Mesenchymal stem cell (in vitro differentiated cells and primary cell): ENCODE data around the gene TBCD.

Experiments used
- DNase-seq: peaks from one replicate; pipeline ENCODE4 v3.0.0-alpha.2; 2013
- H2AFZ ChIP-seq: one replicate; pipeline ENCODE4 v1.6.1; 2013; ENCODE audit warnings: low read depth, mild to moderate bottlenecking, control low read depth, inconsistent platforms, low read length, moderate library complexity
- H2AK5ac ChIP-seq: 2 replicates; pipeline ENCODE4 v1.6.1; 2013; ENCODE audit warnings: low read length, moderate library complexity, mild to moderate bottlenecking, inconsistent platforms; ENCODE audit not compliant: severe bottlenecking
- H2BK120ac ChIP-seq: one replicate; pipeline ENCODE4 v1.6.1; 2013; ENCODE audit warnings: low read depth, mild to moderate bottlenecking, inconsistent platforms, low read length, moderate library complexity
- H2BK12ac ChIP-seq, 2 experiments: one replicate each; pipeline ENCODE4 v1.6.1; 2013; ENCODE audit warnings: inconsistent platforms in 2 of 2, low read length in 2 of 2, mild to moderate bottlenecking in 2 of 2, moderate library complexity in 2 of 2, control low read depth in 1 of 2
- H2BK15ac ChIP-seq: one replicate; pipeline ENCODE4 v1.6.1; 2013; ENCODE audit warnings: mild to moderate bottlenecking, low read depth, inconsistent platforms; ENCODE audit not compliant: poor library complexity, severe bottlenecking
- H2BK5ac ChIP-seq: 2 replicates; pipeline ENCODE4 v1.6.1; 2013; ENCODE audit warnings: low read depth, mild to moderate bottlenecking, low read length, control low read depth, inconsistent platforms; ENCODE audit not compliant: poor library complexity, severe bottlenecking
- H3K14ac ChIP-seq, 2 experiments: one replicate each; pipeline ENCODE4 v1.6.1; 2013; ENCODE audit warnings: inconsistent platforms in 2 of 2, low read length in 2 of 2, control low read depth in 1 of 2, mild to moderate bottlenecking in 1 of 2, moderate library complexity in 1 of 2
- H3K18ac ChIP-seq, 2 experiments: one replicate each; pipeline ENCODE4 v1.6.1; 2013; ENCODE audit warnings: inconsistent platforms in 2 of 2, low read length in 2 of 2, control low read depth in 1 of 2, low read depth in 1 of 2, mild to moderate bottlenecking in 1 of 2
- H3K23ac ChIP-seq, 2 experiments: one replicate each; pipeline ENCODE4 v1.6.1; 2013; ENCODE audit warnings: inconsistent platforms in 2 of 2, low read length in 2 of 2, mild to moderate bottlenecking in 2 of 2, moderate library complexity in 2 of 2, control low read depth in 1 of 2
- H3K27ac ChIP-seq: 2 replicates; pipeline ENCODE4 v1.5.1; 2013; ENCODE audit warnings: mild to moderate bottlenecking, moderate library complexity, low read length, control low read depth, inconsistent platforms; ENCODE audit not compliant: poor library complexity, severe bottlenecking
- H3K27me3 ChIP-seq, 2 experiments: 2 replicates each; pipeline versions ENCODE4 v1.6.1 to v1.7.0; 2013; ENCODE audit warnings: low read length in 2 of 2, mild to moderate bottlenecking in 2 of 2, moderate library complexity in 2 of 2, control low read depth in 1 of 2, inconsistent platforms in 1 of 2; ENCODE audit not compliant: control insufficient read depth in 1 of 2, insufficient read depth in 1 of 2
- H3K36me3 ChIP-seq, 2 experiments: 2 replicates each; pipeline versions ENCODE4 v1.6.1 to v1.7.0; 2013; ENCODE audit warnings: low read length in 2 of 2, control low read depth in 1 of 2, inconsistent platforms in 1 of 2, low read depth in 1 of 2, mild to moderate bottlenecking in 1 of 2; ENCODE audit not compliant: insufficient read depth in 2 of 2, control insufficient read depth in 1 of 2
- H3K4ac ChIP-seq, 2 experiments: one replicate each; pipeline ENCODE4 v1.6.1; 2013; ENCODE audit warnings: inconsistent platforms in 2 of 2, low read length in 2 of 2, mild to moderate bottlenecking in 2 of 2, moderate library complexity in 2 of 2, control low read depth in 1 of 2, low read depth in 1 of 2
- H3K4me1 ChIP-seq: 2 replicates; pipeline ENCODE4 v1.6.1; 2013; ENCODE audit warnings: low read depth, low read length, control low read depth; ENCODE audit not compliant: control insufficient read depth, insufficient read depth
- H3K4me2 ChIP-seq: 2 replicates; pipeline ENCODE4 v1.6.1; 2013; ENCODE audit warnings: low read length, mild to moderate bottlenecking, inconsistent platforms; ENCODE audit not compliant: poor library complexity, severe bottlenecking
- H3K4me3 ChIP-seq, 2 experiments: 2 replicates each; pipeline versions ENCODE4 v1.5.1 to v1.7.0; 2013; ENCODE audit warnings: low read length in 2 of 2, mild to moderate bottlenecking in 2 of 2, control low read depth in 1 of 2, low read depth in 1 of 2; ENCODE audit not compliant: insufficient read depth in 1 of 2
- H3K79me1 ChIP-seq: replicated peaks from 2 replicates; pipeline ENCODE4 v1.6.1; 2013; ENCODE audit warnings: mild to moderate bottlenecking, control low read depth, low read length, inconsistent platforms; ENCODE audit not compliant: poor library complexity, severe bottlenecking
- H3K9ac ChIP-seq: 2 replicates; pipeline ENCODE4 v1.7.0; 2013; ENCODE audit warnings: mild to moderate bottlenecking, low read length, moderate library complexity
- H3K9me3 ChIP-seq: 2 replicates; pipeline ENCODE4 v1.7.0; 2013; ENCODE audit warnings: mild to moderate bottlenecking, low read length; ENCODE audit not compliant: control insufficient read depth
- H4K8ac ChIP-seq: one replicate; pipeline ENCODE4 v1.6.1; 2013; ENCODE audit warnings: inconsistent platforms, mild to moderate bottlenecking, low read length, moderate library complexity
- H4K91ac ChIP-seq: one replicate; pipeline ENCODE4 v1.6.1; 2013; ENCODE audit warnings: mild to moderate bottlenecking, low read length, inconsistent platforms
- WGBS: methylation state at CpG from one replicate; pipeline ENCODE4 v1.1.7; 2013; ENCODE audit warnings: mixed read lengths; 5-methylcytosine and 5-hydroxymethylcytosine counted together

Gene TBCD

DNA sequence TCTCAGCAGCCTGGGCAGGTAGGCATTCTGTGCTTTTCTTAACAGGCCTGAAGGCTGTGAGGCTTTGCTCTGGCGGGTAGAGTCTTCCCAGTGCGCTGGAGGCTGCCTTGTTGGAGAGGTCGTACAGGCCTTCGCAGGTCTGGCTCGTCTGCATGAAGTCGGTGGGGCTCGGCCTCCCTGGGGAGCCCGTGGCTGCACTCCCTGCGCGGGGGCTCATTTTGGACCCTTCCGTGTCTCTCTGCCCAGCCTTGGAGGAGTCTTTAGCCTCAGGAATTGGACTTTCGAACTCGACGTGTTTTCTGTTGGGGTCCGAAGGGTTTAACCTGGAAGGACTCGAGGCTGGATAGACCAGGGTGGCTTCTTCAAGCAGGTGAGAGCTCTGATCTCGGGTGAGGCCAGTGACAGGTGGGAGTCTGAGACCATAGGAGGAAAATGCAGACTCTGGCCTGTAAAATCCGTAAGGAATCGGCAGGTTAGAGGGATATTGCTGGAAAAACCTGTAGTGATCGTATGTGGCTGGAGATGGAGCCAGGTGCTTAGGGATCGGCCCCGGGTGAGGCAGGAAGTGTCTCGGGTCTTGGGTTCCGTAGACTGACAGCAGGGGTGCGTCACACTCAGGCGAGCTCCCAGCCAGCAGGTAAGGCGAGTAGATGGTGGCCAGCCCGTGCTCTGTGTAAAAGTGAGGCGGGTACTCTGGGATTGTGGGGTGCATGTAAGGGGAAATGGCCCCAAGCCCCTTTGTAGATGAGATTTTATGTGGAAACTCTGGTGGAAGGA lies 79.4 kb downstream of the TBCD start:
- Histone ChIP-seq H2BK5ac (no peak overlapping the region), H3K4ac (no peak overlapping the region), H2AK5ac (no peak overlapping the region), H2AFZ (no peak overlapping the region), H3K14ac (no peak overlapping the region), H2BK12ac (no peak overlapping the region), H3K36me3 (peaks cover 17 to 48% of the 10 kb centered on the region in 2 experiments), H3K27me3 (no peaks in the 10 kb centered on the region), H3K27ac (no peak overlapping the region), H3K9ac (no peak overlapping the region), H3K79me1 (peaks cover 31% of the 10 kb centered on the region), H3K4me3 (no peak overlapping the region), H3K18ac (no peak overlapping the region), H4K8ac (no peak overlapping the region), H3K4me1 (peaks cover 5% of the 10 kb centered on the region), H3K9me3 (no peaks in the 10 kb centered on the region), H2BK120ac (no peak overlapping the region), H2BK15ac (no peak overlapping the region), H3K4me2 (no peak overlapping the region), H3K23ac (no peak overlapping the region), H4K91ac (no peak overlapping the region)
- WGBS, result 96% methylated on average over 29 of the region's 29 CpGs
- DNase-seq, result no peak

DNA sequence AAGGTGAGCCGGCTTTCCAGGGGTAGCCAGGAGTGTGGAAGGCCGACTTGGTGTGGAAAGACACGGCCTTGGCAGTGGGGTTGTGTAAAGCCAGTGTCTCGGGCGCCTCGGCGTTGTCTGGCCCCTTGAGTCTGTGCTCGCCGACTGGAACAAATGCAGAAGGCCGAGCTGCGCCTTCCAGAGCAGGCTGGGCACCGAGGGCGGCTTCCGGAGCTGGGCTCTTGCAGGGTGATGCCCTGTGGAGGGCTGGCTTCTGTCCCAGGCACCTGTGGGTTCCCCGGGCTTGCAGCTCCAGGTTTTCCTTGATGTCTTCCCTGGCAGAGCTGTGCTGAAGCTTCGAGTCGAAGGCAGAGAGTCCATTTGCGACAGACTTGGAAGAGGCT lies 79.9 kb downstream of the TBCD start:
- H2BK5ac ChIP-seq, result no peak overlapping the region
- H3K4me2 ChIP-seq, result no peak overlapping the region
- peaks cover 17 to 48% of the 10 kb centered on the region in 2 experiments for H3K36me3 ChIP-seq
- H3K27me3 ChIP-seq, result no peaks in the 10 kb centered on the region
- peaks cover 31% of the 10 kb centered on the region for H3K79me1 ChIP-seq
- no peak for DNase-seq
- 98% methylated on average over 18 of the region's 18 CpGs for WGBS
- H3K4ac ChIP-seq, result no peak overlapping the region
- peaks cover 5% of the 10 kb centered on the region for H3K4me1 ChIP-seq
- H2BK15ac ChIP-seq, result no peak overlapping the region
- H4K8ac ChIP-seq, result no peak overlapping the region
- no peak overlapping the region for H2AFZ ChIP-seq
- H2BK12ac ChIP-seq, result no peak overlapping the region
- H3K9ac ChIP-seq, result no peak overlapping the region
- H3K9me3 ChIP-seq, result no peaks in the 10 kb centered on the region
- H3K14ac ChIP-seq, result no peak overlapping the region
- H2AK5ac ChIP-seq, result no peak overlapping the region
- no peak overlapping the region for H2BK120ac ChIP-seq
- H3K18ac ChIP-seq, result no peak overlapping the region
- H4K91ac ChIP-seq, result no peak overlapping the region
- no peak overlapping the region for H3K4me3 ChIP-seq
- H3K23ac ChIP-seq, result no peak overlapping the region
- no peak overlapping the region for H3K27ac ChIP-seq

DNA sequence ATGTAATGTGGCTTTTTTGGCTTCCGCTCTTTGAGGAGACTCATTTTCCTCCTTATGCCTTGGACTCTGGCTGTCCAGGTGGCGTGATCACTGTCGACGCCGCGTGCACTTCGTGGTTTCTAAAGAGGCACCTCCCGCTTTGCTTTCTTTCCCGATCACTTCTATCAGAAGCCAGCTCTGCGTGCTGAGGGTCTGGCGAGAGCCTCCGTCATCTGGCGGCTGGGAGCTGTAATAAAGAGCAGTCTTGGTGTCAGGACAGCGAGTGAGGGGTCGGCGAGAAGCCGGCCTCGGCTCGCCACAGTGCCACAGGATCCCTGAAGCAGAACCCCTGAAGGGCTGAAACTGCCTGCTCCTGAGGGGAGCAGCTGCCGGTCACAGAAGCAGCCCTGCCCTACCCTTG lies 80.5 kb downstream of the TBCD start:
- Histone ChIP-seq H4K91ac (no peak overlapping the region), H3K79me1 (peaks cover 30% of the 10 kb centered on the region), H2BK120ac (no peak overlapping the region), H3K4me1 (peaks cover 5% of the 10 kb centered on the region), H3K4me3 (no peak overlapping the region), H4K8ac (no peak overlapping the region), H3K23ac (no peak overlapping the region), H2BK15ac (no peak overlapping the region), H3K9ac (no peak overlapping the region), H2AK5ac (no peak overlapping the region), H2BK12ac (no peak overlapping the region), H3K14ac (peak overlapping the region in 1 of 2 experiments; percentile 56), H3K4me2 (no peak overlapping the region), H2AFZ (no peak overlapping the region), H3K18ac (no peak overlapping the region), H3K36me3 (peaks cover 14 to 46% of the 10 kb centered on the region in 2 experiments), H3K27ac (no peak overlapping the region), H3K4ac (no peak overlapping the region), H3K27me3 (no peaks in the 10 kb centered on the region), H2BK5ac (no peak overlapping the region), H3K9me3 (no peaks in the 10 kb centered on the region)
- DNase-seq, result no peak
- WGBS, result 93% methylated on average over 20 of the region's 20 CpGs

DNA sequence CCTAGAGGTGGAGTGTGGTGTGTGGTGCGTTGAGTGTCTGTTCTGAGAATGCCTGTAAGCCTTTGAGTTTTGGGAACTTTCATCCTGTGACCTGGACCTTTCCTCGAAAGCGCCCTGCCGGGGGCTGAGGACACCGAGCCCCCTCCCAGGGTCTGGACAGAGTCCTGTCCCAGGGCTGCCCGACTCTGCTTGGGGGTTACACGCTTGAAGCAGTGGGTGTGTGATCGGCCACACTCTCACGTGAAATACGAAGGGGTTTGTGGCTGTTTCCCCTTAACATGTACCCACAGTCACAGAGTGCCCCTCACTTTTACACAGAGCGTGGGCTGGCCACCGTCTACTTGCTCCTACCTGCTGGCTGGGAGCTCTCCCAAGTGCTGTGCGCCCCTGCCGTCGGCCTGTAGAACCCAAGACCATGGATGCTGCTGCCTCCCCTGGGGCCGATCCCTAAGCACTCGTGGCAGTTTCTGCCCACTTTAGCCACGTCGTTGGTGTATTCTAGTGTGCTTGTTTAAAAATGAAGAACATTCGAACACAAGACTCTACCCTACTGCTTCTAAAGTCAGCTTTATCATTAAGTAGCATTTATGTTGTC lies 81.1 kb downstream of the TBCD start:
- no peak for DNase-seq
- Histone ChIP-seq H3K4ac (no peak overlapping the region), H4K91ac (no peak overlapping the region), H3K23ac (no peak overlapping the region), H4K8ac (no peak overlapping the region), H2AFZ (no peak overlapping the region), H2BK15ac (no peak overlapping the region), H2BK12ac (no peak overlapping the region), H3K27ac (no peak overlapping the region), H3K27me3 (no peaks in the 10 kb centered on the region), H3K36me3 (peaks cover 9 to 40% of the 10 kb centered on the region in 2 experiments), H3K14ac (no peak overlapping the region), H3K4me3 (no peak overlapping the region), H3K79me1 (peaks cover 30% of the 10 kb centered on the region), H3K18ac (no peak overlapping the region), H3K4me2 (no peak overlapping the region), H2BK120ac (no peak overlapping the region), H2AK5ac (no peak overlapping the region), H3K9me3 (no peaks in the 10 kb centered on the region), H3K4me1 (peaks cover 5% of the 10 kb centered on the region), H3K9ac (no peak overlapping the region), H2BK5ac (no peak overlapping the region)
- WGBS, result 99% methylated on average over 15 of the region's 20 CpGs
